HG03469 (cell line): ENCODE measurements around the gene RAD17.
"Not testable (repeated sequence)": the region's sequence is repeated elsewhere in the genome, so short reads cannot be mapped to it uniquely, and the experiment has no call there.

Experiments used
- ATAC-seq: cut with Tn5 transposase; IDR thresholded peaks from one replicate; pipeline ENCODE4 v1.9.1; 2021; ENCODE audit warnings: mild to moderate bottlenecking, moderate library complexity, moderate number of reproducible peaks; ENCODE audit not compliant: unreplicated experiment

Gene RAD17

GRCh38 chr5:69455428-69455988 is 85.9 kb downstream of the RAD17 start:
- not testable (repeated sequence) for ATAC-seq

GRCh38 chr5:69462170-69462569 is 92.6 kb downstream of the RAD17 start:
- ATAC-seq = no peak
